HG03439 (cell line): ENCODE results near the gene TMEM144.
"Not testable (repeated sequence)": the region's sequence is repeated elsewhere in the genome, so short reads cannot be mapped to it uniquely, and the experiment has no call there.

Source experiments
- ATAC-seq: cut with Tn5 transposase; IDR thresholded peaks from one replicate; pipeline ENCODE4 v1.9.1; 2021; ENCODE audit warnings: mild to moderate bottlenecking, moderate library complexity; ENCODE audit not compliant: unreplicated experiment

TMEM144 gene

DNA sequence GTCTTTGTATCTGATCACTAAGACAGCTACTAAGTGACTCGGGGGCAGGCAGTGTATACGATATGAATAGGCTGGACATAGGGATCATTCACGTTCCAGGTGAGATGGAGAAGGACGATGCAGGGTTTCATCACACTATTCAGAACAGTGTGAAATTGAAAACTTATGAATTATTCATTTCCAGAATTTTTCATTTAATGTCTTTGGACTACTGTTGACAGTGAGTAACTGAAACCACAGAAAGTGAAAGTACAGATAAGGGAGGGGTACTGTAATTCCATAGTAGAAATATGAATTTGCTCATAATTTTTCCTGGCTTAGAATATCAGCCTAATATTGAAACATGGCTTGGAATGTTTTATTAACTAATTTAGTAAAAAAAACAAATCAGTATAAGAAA is 24.4 kb downstream of the TMEM144 start:
- ATAC-seq, result no peak

DNA sequence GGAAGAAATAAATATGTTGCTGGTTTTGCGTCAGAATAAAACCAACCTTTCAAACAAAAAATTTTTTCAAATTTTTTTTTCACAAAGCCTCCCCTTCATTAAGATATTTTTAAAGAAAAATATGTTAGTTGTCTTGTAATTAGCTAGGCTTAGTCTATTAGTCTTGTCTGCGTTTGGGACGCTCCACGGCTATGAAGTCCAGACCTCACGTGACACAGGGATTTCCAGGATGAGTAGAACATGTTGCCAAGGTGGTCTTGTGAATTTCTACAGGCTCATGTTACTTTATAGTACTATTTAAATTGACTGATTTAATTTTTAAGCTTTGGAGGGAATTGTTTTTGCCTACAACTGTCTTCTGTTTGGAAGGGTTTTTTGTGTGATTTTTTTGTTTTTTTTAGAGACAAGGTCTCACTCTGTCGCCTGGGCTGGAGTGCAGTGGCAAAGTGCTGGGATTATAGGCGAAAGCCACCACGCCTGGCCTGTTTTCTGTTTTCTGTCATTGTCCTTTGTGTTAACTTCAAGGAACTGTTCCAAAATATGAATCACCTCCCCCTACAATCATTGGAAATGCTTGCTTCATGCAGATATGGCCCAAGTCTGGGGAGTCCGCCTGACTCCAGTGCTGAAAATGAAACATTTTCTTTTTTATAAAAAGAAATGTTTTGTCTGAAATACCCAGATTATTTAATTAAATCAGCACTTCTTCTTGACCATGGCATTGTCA is 26.2 kb downstream of the TMEM144 start:
- ATAC-seq, result no peak

DNA sequence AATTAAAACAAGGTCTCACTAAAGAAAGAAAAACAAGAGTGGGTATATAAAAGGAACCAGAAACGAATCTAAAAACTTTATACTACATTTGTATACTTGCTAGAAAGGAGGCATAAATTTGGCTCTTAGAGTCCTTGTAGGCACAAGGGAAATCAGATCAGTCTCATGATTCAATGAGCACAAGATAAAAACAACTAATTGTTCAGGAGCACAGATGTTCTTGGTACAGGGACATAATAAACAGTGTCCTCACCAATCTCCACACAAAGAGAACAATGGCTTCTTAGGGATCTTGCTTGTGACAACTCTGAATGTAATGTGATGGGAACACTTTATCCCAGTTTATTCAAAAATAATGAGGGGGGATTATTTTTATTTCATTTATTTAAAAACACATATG is 28.3 kb downstream of the TMEM144 start:
- ATAC-seq, result no peak

DNA sequence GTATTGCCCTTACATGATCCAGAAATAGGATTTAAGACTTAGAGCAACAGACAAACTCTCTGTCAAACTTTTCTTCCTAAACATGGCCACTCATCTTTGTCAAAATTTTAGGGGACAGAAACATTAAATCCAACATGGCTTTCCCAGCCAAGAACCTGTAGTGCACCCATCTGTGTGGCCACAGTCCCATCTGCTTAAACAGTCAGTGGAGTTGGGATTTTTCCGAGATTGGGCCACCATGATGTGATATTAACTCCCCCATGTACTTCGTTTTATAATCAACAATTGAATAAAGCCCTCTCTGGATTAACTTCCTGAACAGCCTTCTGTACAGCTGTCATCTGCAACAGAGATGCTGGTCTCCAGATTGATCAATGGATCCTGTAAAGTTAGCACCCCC is 28.9 kb downstream of the TMEM144 start:
- no peak for ATAC-seq

DNA sequence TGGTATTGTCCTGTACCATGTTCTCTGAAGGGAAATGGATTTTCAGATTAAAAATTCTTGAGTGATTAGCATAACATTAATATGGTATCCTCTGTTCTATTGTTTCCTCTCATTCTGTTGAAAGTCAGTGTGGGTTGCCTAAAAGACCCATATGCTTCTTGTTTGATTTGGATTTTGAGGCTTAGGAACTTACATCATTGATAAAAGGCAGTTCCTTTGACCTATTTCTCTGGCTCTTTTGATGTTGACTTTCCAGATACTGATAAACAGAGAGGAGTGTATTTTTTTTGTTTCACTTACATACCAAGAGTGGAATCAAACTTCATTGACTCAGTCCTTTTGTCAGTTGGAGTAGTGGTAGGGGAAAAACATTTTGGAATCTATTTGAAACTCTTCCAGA is 32.8 kb downstream of the TMEM144 start:
- no peak for ATAC-seq

DNA sequence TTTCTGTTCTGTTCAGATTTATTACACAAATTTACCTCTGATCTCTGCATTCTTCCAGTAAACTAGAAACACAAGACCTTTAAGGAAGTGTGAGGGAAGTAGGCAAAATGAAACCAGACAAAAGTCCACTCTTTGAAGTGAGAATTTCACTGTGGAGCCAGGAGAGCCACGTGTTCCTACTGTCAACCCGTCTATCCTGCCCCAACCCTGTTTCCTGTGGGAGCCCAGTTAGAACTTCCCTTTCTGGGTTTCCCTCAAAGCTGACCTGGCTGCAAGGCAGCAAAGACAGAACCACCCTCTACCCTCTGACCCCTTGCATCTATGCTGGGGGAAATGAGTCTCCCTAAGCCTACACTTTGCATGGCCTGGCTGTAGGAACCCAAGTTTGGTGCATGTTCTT is 40.0 kb downstream of the TMEM144 start:
- ATAC-seq, result no peak

DNA sequence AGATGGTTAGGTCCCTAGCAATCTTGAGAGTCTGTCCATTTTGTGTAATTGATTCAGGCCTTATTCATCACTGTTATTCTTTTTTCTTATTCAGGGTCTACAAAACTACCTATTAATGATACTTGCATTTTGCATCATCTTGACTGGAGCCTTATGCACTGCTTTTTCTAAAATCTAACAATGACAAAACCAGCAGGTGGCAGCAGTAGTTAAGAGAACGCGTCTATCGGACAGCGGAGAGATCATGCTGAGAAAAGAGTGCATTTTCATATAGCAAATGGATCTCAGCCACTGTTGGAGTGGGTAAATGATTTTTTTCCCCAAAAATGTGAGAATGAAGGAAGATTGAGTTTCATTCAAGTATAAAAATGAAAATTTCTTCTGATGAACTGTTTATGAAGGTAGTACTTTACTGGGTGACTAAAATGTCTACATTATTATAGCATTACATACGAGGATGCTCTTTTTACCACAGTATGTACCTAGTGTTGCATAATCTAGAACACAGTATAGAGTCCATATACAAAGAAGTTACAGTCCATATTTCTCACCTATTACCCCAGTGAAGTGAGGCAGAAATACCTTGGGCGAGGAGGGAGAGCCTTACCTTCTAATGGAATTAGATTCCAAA is 43.2 kb downstream of the TMEM144 start:
- ATAC-seq, result peak; percentile 83

DNA sequence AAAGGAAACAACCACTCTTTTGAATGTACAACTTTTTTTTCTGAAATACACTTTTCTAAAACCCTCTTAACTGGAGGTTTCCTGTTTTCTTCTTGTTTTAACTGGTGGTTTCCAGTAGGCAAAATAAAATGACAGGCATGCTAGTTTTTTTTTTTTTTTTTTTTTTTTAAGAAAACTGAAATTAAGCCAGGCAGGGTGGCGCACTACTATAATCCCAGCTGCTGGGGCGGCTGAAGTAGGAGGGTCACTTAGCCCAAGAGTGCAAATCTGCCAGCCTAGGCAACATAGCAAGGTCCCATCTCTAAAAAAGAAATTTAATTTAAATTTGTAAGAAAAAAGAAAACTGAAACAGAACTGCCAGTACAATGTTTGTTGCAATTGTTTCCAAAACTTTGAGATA is 44.0 kb downstream of the TMEM144 start:
- no peak for ATAC-seq

DNA sequence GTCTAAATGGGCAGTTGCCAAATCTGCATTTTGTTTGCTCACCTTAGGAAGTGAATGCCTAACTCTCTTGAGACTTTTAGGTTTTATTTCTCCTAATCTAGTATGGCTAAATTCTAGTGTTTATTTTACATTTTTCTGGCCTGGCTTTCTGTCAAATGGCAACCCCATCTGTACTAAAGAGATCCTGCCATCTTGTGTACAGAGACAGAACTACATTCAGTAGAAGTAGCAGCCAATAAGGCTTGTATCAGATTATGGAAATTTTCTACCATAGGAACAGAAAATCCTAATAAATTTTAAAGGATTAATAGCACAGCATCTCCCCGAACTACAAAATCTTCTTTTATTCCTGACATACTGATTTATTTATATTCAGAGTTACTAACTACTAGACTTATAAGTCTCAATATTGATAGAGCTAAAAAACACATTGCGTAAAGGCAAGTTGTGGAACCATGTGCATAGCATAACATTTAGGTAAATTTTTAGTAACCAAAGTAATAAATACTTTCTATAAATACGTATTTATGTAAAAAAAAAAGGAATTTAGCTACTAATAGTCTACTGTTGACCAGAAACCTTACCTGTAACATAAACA is 45.5 kb downstream of the TMEM144 start:
- peak; percentile 63 for ATAC-seq

DNA sequence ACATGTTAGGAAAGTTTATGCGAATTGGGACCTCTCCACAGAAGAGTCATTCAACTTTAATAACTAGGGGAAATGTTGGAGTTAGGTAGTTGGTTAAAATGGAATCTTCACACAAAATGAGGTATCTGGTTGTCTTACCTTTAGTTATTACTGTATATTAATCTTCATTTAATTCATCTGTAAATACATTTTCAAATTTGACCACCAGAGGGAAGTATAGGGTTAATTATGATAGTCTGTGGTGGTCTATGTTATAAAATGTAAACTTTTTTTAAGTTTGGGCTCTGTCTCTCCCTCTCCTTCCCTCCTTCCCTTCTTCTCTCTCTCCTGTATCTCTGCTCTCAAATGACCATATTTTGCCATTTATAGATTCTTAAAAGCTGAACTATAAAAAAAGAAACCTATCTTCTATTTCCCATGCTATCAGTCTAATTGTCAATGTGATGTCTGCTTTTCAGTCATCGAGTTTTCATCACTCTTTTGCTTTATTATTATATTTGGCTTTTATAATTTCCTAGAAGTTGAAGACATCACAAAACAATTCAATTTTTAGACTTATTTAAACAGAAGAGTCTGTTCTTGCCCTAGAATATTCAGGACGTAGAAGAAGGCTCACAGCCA is 49.8 kb downstream of the TMEM144 start:
- ATAC-seq, result no peak

DNA sequence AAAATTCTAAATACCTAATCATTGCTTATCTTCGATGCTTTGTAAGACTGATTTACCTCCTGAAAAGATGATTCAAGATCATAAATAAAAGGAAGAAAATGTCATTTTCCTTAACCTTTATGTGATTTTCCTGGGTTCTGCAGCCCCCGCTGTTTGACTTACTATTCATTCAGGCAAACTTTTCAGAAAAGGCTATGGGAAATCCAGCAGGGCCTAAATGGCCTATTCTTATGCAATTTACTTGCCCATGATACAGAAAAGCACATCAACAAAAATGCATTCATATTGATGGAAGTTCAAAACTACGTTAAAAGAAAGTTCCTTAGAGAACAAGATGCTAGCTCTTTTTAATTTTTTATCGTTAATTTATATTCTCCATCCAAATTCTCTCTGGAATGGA is 51.2 kb downstream of the TMEM144 start:
- ATAC-seq, result no peak

DNA sequence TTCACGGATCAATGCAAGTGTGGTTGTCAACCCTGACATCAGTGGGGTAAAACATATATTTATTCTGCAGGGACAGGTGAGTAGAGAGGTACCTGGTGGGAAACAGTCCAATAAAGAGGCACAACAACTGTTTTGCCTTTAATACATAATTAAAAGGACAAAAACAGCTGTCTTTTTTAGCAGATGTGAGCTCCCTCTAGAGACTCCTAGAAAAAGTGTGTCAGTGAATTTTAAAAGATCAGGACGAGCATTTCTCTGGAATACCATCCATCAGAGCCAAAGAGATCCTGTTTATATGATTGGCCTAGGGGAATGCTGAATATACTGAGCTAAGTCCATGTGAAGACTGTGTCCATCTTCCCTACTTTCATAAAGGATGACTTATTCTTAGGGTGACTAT is 58.3 kb downstream of the TMEM144 start:
- no peak for ATAC-seq

DNA sequence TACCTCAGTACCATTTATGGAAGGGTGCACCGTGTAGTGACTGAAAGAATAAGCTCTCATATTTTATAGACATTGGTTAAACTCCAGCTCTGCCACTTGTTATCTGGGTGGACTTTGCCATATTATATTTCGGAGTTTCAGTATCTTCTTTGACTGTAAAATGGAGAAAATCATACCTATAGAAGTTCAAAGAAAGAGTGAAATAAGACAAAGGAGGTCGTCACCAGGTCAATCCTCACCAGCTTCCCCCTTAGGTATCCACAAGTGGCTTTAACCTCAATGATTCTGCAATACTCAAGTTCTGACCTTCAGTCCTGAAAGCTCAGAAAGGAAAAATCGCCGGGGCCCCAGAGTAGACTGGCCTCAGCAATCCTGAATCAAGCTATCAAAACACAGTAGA is 64.3 kb downstream of the TMEM144 start:
- ATAC-seq, result no peak

DNA sequence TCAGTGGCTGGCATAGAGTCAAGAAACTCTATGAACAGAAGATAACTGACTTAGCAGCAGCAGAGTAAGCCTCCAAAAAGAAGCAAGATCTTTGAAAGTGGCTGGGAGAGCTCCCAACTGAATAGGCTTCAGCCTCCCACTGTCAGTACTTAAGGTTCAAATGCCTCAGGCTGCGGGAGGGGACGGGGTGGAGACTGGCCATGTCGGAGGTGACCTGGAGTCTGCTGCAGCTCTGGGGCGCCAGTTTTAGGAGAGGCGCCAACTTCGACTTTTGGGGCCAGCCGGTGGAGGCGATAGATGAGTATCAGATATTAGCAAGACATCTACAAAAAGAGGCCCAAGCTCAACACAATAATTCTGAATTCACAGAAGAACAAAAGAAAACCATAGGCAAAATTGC is 67.3 kb downstream of the TMEM144 start:
- no peak for ATAC-seq

DNA sequence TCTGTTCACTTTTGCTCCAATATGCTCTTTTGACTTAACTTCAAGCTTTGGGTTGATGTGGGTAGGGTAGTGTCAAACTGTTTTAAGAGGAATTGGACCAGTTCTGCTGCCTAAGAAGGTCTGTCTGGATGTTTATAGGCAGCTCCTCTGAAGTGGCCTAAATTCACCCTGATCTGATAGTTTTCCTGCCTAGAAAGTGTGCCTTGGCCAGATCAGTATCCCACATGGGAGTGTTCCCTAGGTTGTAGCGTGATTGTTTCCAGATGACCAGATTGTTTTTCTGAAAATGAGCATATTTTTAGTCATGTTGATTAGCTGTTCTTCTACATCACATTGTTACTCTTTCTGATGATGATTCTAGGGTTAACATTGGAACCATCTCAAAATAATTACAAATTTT is 68.8 kb downstream of the TMEM144 start:
- not testable (repeated sequence) for ATAC-seq

DNA sequence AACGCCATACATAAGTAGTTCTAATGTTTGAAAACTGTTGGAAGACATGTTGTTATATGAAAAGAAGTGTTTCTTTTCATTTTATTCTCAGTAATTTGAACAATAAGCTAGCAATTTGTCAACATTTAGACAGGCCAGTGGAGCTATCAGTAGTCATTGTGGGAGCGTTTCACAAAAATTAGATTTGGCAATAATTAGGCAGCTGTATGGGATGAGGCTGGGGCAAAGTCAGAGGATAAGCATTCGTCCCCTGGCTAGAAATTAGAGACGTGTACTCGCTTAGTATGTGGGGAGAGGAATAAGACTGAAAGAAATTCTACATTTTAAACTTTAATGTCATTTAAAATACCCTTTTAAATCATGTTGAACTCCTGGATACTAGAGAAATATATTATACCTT is 70.6 kb downstream of the TMEM144 start:
- no peak for ATAC-seq

DNA sequence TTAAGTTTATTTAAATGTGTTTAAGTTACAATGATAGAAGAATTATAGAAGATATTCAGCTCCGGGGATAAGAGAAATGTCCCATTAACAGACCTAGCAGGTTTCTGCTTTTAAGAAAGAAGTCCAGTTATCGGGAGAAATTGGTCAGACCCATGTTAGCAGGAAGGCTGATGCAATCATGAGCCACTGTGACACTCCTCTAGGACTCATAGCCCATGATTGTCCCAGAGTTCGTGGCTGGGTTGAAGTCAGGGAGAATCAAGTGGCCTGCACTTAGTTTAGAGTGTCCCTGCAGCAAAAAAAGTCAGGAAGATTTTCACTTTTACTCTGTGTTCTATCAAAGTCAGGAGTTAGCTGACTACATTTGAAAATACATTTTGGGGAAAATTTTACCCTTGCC is 72.0 kb downstream of the TMEM144 start:
- no peak for ATAC-seq

DNA sequence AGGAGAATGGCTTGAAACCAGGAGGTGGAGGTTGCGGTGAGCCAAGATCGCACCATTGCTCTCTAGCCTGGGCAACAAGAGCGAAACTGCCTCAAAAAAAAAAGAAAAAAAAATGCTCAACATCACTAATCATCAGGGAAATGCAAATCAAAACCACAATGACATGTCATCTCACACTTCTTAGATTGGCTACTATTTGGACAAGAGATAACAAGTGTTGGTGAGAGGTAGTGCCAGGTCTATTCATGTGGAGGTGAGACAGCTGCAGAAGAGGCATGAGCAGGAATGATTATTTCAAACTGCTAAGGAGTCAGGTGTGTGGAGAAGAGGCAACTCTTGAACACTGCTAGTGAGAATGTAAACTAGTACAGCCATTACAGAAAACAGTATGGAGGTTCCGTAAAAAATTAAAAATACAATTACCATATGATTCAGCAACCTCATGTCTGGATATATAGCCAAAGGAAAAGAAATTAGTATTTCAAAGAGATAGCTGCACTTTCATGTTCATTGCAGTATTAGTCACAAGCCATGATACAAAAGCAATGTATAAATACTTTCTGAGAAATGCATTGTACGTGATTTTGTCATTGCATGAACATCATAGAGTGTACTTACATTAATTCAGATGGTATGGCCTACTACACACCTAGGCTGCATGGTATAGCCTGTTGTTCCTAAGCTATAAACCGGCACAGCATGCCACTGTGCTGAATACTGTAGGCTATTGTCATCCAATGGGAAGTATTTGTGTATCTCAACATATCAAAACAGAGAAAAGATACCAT is 75.3 kb downstream of the TMEM144 start:
- ATAC-seq, result no peak

DNA sequence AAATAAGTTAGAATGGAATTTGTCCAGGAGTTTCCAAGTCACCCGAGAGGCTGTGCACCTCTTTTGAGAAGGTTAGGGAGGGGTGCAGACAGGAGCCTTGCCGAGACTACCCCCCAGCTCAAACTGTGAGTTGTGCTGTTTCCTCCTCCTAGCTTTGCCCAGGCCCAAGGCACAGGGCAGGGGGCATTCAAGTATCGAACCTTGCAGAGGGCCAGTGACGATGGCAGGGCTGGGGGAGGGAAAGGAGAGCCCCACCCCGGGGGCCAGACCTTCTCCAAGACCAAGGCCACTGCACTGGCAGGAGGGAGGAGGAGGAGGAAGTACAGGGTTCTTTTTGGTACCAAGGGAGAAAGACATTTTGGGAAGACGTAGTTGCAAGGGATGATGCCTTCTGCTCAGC is 80.6 kb downstream of the TMEM144 start:
- no peak for ATAC-seq

DNA sequence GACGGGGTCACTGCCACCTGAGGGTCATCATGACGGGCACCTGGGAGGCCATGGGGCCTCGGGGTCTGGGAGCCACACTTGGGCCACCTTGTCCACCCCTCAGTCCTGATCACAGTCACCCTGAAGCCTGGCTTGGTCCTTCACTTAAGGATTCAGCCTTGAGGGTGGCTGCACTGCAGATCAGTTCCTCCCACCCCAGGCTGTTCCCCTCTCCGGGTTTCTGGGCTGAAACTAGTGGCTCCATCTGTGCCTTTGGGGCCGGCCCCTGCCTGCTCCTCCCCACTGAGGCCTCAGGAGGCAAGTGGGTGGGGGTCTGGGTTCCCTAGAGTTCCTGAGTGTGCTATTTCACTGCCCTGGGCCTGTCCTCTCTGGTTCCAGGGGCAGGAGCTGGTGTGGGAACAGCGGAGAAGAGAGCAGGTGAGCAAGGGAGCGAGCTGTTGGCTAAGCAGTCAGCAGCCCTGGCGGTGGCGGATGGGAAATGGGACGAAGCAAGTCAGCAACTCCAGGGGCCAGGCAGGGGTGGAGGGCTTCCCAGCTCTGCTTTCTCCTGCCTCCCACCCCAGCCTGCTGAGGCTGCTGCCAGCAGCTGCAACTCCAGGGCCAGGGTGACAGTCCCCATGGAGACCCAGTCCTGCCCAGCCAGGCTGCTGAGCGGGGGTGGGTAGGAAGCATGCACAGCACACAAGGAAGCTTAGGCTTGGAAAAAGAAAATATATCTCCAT is 81.2 kb downstream of the TMEM144 start:
- ATAC-seq, result no peak

DNA sequence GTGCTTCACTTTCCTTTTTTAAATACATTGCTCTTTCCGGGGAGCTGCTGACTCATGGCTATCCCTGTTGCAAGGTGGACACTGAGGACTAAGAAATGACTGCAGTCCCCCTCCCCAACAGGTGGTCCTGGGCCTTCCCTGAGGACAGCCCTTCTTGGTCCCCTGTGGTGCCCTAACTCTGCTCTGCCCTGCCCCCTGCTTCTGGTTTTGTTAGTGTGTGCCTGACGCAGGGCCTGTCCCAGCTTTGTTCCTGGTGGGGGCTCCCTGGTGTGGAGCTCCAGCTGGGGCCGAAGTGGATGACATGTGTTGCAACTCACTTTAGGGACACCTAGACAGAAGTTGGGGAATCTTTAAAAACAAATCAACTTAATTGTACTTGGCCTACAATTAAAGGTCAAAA is 81.9 kb downstream of the TMEM144 start:
- ATAC-seq, result no peak
